OCI-LY7 (cell line): Measurements from ENCODE around the gene ENAH.
"Not testable (repeated sequence)": the region's sequence is repeated elsewhere in the genome, so short reads cannot be mapped to it uniquely, and the experiment has no call there.

ENCODE experiments used
- CTCF ChIP-seq: fragments of 200-600 bp; sonication (generic); conservative IDR thresholded peaks from 2 replicates; pipeline ENCODE4 v1.5.1; 2014; ENCODE audit warnings: mild to moderate bottlenecking, antibody characterized with exemption, low read length, moderate library complexity, mixed read lengths
- EZH2phosphoT487 ChIP-seq: fragments of 200-600 bp; sonication (generic); IDR thresholded peaks from 2 replicates; pipeline ENCODE4 v1.6.1; 2018; ENCODE audit warnings: low read depth, borderline replicate concordance, mild to moderate bottlenecking, mixed run types, antibody characterized with exemption, low read length, moderate library complexity, mixed read lengths

- TF ChIP-seq CTCF, EZH2phosphoT487: not testable (repeated sequence)
These were observed 142.2 kb downstream of the ENAH start for GRCh38 chr1:225510740-225511139.
